ENCODE measurements around the gene ETV1. TPM values are rescaled to one million over a fixed set of nuclear protein-coding genes. Genes with fewer than 3 reads are reported as not detected.

Gene ETV1
- total and polyA plus RNA-seq, 9 of the 15 experiments (the other 6 are each of a cell fraction or from before 2014, with no cell fraction given), result 7.2 to 27.4 (median 14.0) TPM

GRCh38 chr7:13988065-13988464 is 1.4 kb downstream of the ETV1 start (continued):
- no peak for TF ChIP-seq ARHGAP35 (IDR thresholded peaks at IDR 0.05; ENCODE audit: partially characterized antibody)
- no peak for TF ChIP-seq ZNF780A (CRISPR knock-in tag; IDR thresholded peaks at IDR 0.05)
- no peak for TF ChIP-seq SMARCA5 (IDR thresholded peaks at IDR 0.05)
- TF ChIP-seq KLF13 (tag; IDR thresholded peaks at IDR 0.05; ENCODE audit: borderline replicate concordance, low read depth), result no peak
- 0 out of 2 replicates have a peak, but pooled peaks have one; percentile 36 for TF ChIP-seq TEAD4 (IDR thresholded peaks at IDR 0.05; ENCODE audit: low read length)
- no peak for TF ChIP-seq TEAD4 (CRISPR knock-in tag; IDR thresholded peaks at IDR 0.05; ENCODE audit: borderline replicate concordance)
- TF ChIP-seq GTF2E2 (tag; IDR thresholded peaks at IDR 0.05), result no peak
- no peak for TF ChIP-seq L3MBTL2 (IDR thresholded peaks at IDR 0.05)
- TF ChIP-seq, protein P1, sequence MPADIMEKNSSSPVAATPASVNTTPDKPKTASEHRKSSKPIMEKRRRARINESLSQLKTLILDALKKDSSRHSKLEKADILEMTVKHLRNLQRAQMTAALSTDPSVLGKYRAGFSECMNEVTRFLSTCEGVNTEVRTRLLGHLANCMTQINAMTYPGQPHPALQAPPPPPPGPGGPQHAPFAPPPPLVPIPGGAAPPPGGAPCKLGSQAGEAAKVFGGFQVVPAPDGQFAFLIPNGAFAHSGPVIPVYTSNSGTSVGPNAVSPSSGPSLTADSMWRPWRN (IDR thresholded peaks at IDR 0.05; ENCODE audit: low read depth), result peak; percentile 49; the same call in 1 of the 2 replicates
- TF ChIP-seq PTTG1 (tag; IDR thresholded peaks at IDR 0.05; ENCODE audit: low read depth), result no peak
- no peak for TF ChIP-seq ETS2 (tag; IDR thresholded peaks at IDR 0.05; ENCODE audit: borderline replicate concordance, poor library complexity, severe bottlenecking)
- TF ChIP-seq RCOR1 (IDR thresholded peaks at IDR 0.05; ENCODE audit: borderline replicate concordance in 1 of 2, low read depth in 2 of 2, low read length in 2 of 2), result peak in 1 of 2 experiments; percentile 78; a peak in 2 of 4 replicates
- TF ChIP-seq SUPT5H (IDR thresholded peaks at IDR 0.05), result no peak
- TF ChIP-seq SRF (CRISPR knock-in tag; IDR thresholded peaks at IDR 0.05), result no peak
- no peak for TF ChIP-seq ZNF778 (CRISPR knock-in tag; IDR thresholded peaks at IDR 0.05)
- TF ChIP-seq RHOXF2B (CRISPR knock-in tag; conservative IDR thresholded peaks at IDR 0.05), result no peak
- peak; percentile 32; the same call in 1 of the 2 replicates for TF ChIP-seq ARID1B (IDR thresholded peaks at IDR 0.05)
- no peak for TF ChIP-seq SIX5 (IDR thresholded peaks at IDR 0.05; ENCODE audit: borderline replicate concordance in 1 of 2, insufficient read depth in 1 of 2, low read depth in 1 of 2, low read length in 2 of 2)
- TF ChIP-seq TRIM24 (IDR thresholded peaks at IDR 0.05), result 0 out of 4 replicates have a peak, but pooled peaks of 1 of the 2 experiments have one; percentile 19
- no peak for TF ChIP-seq UBTF (IDR thresholded peaks at IDR 0.05; ENCODE audit: borderline replicate concordance in 1 of 2, low read depth in 2 of 2, low read length in 2 of 2)
- no peak for TF ChIP-seq STAG1 (CRISPR knock-in tag; IDR thresholded peaks at IDR 0.05; ENCODE audit: borderline replicate concordance)
- TF ChIP-seq CREM (IDR thresholded peaks at IDR 0.05; ENCODE audit: low read depth), result peak; percentile 35; the same call in 1 of the 2 replicates
- no peak for TF ChIP-seq ZNF253 (CRISPR knock-in tag; conservative IDR thresholded peaks at IDR 0.05)
- TF ChIP-seq YBX1 (IDR thresholded peaks at IDR 0.05), result no peak
- no peak for TF ChIP-seq ZNF140 (CRISPR knock-in tag; IDR thresholded peaks at IDR 0.05)
- no peak for TF ChIP-seq BRD4 (IDR thresholded peaks at IDR 0.05)
- no peak for TF ChIP-seq ETV1 (tag; conservative IDR thresholded peaks at IDR 0.05; ENCODE audit: low read depth)
- TF ChIP-seq NFIX (CRISPR knock-in tag; IDR thresholded peaks at IDR 0.05; ENCODE audit: low read depth), result no peak
- TF ChIP-seq FOS (IDR thresholded peaks at IDR 0.05; ENCODE audit: extremely low read depth, insufficient read length), result no peak
- TF ChIP-seq DLX4 (CRISPR knock-in tag; IDR thresholded peaks at IDR 0.05), result no peak
